ENCODE results near the gene CCIN.

Gene CCIN

DNA sequence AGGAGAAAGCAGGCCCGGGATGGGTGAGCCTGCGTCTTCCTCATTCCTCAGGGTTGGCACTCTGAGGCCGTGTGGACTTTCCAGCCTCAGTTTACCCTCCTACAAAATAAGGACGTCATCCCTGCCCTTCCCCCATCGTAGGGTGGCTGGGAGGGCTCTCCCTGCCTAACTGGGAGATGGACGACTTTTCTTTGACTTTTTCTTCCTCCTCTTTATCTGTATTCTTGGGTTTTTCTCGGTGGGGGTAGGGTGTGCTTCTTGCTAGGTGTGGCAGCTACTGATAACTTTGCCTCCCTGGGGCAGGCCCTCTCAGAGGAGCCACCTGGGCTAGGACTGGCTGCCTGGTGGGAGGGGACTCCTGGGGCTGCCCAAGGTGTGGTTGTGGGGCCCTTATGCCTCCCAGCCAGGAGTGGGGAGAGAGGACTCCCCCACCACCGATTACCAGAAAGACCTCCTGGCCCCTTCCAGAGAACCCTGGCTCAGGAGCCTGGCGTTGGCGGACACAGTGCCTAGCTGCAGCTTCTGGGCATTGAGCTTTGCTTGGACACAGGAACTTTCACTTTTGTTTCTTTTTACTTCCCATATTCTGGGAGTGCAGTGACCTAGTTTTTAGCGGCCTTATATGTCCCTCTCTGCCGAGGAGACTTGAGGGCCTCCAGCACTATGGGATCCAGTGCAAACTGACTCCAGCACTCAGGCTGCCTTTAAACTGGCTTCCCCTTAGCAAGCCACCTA lies 26.5 kb upstream of the CCIN start:
- no peak overlapping the region for H3K4me3 Mint-ChIP-seq
- peaks cover 17% of the 10 kb centered on the region for H3K27me3 Mint-ChIP-seq (ENCODE audit: low read depth, poor library complexity)
- no peak overlapping the region for H3K27ac Mint-ChIP-seq
- DNase-seq, result no peak
- peaks cover 62% of the 10 kb centered on the region for H3K4me1 Mint-ChIP-seq
- H3K36me3 Mint-ChIP-seq (ENCODE audit: low read depth), result peaks cover 33% of the 10 kb centered on the region
- peaks cover 14% of the 10 kb centered on the region for H3K9me3 Mint-ChIP-seq
- TF ChIP-seq, protein P1, sequence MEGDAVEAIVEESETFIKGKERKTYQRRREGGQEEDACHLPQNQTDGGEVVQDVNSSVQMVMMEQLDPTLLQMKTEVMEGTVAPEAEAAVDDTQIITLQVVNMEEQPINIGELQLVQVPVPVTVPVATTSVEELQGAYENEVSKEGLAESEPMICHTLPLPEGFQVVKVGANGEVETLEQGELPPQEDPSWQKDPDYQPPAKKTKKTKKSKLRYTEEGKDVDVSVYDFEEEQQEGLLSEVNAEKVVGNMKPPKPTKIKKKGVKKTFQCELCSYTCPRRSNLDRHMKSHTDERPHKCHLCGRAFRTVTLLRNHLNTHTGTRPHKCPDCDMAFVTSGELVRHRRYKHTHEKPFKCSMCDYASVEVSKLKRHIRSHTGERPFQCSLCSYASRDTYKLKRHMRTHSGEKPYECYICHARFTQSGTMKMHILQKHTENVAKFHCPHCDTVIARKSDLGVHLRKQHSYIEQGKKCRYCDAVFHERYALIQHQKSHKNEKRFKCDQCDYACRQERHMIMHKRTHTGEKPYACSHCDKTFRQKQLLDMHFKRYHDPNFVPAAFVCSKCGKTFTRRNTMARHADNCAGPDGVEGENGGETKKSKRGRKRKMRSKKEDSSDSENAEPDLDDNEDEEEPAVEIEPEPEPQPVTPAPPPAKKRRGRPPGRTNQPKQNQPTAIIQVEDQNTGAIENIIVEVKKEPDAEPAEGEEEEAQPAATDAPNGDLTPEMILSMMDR (IDR thresholded peaks at IDR 0.05), result no peak

DNA sequence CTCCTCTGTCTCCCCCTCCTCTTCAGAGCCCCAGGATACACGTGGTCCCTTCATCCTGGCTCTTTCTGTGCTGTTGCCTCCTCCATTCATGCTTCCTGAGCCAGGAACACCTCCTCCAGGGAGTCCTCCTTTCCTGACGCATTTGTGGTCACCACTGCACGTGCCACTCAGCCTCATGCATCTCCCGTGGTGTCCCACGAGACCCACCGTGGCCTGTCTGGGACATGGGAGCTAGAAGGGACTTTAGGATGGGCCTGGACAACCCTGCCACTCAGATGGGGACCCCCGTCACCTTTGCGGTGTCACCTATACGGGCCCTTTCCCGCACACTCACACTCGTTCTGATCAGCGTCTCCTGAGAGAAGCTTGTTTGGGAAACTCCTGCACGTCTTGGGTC lies 25.9 kb upstream of the CCIN start:
- TF ChIP-seq, protein P1 (IDR thresholded peaks at IDR 0.05), result no peak
- Mint-ChIP-seq H3K9me3 (peaks cover 14% of the 10 kb centered on the region), H3K36me3 (ENCODE audit: low read depth) (peaks cover 35% of the 10 kb centered on the region), H3K27me3 (ENCODE audit: low read depth, poor library complexity) (peaks cover 11% of the 10 kb centered on the region), H3K4me1 (peaks cover 59% of the 10 kb centered on the region), H3K27ac (no peak overlapping the region), H3K4me3 (no peak overlapping the region)
- DNase-seq, result no peak

DNA sequence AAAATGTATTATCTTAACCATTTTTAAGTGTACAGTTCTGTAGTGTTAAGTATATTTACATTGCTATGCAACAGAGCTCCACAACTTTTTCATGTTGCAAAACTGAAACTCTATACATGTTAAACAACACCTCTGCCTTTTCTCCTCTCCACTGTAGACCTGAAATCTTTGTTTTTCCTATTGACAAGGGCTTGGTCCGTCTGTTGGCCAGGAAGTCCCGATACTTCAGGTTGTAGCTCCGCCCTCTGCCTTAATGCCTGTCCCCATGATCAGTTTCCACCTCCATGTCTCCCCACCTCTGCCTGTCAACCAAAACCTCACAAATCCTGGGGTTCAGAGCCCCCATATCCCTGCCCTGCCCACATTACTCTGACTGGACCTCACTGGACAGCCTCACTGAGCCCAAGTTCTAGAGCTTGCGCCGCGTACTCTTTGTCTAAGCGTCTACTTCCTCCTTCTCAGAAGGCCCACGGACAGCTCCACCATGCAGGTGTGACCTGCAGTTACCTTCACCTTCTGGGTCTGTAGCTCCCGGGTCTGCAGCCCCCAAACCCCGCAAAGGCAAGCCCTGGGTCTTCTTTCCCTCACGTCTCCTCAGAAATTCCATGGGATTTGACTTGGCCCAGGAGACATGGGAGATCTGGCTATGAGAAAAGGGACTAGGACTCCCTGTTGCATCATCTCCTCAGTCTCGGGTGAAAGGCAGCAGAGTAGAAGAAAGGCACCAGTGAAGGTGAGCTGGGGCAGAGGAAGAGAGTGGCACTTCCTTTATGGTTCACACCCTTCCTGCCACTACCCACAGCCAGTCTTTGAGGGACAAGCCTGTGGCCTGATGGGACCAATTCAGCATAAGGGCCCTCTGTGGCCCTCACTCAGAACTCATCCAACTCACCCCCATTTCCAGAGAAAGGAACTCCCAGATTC lies 24.6 kb upstream of the CCIN start:
- peak overlapping the region; percentile 30 for H3K27ac Mint-ChIP-seq
- H3K4me3 Mint-ChIP-seq, result no peak overlapping the region
- peaks cover 4% of the 10 kb centered on the region for H3K27me3 Mint-ChIP-seq (ENCODE audit: low read depth, poor library complexity)
- TF ChIP-seq, protein P1 (IDR thresholded peaks at IDR 0.05), result no peak
- no peak for DNase-seq
- H3K4me1 Mint-ChIP-seq, result peaks cover 48% of the 10 kb centered on the region
- H3K36me3 Mint-ChIP-seq (ENCODE audit: low read depth), result peaks cover 35% of the 10 kb centered on the region
- peaks cover 14% of the 10 kb centered on the region for H3K9me3 Mint-ChIP-seq

DNA sequence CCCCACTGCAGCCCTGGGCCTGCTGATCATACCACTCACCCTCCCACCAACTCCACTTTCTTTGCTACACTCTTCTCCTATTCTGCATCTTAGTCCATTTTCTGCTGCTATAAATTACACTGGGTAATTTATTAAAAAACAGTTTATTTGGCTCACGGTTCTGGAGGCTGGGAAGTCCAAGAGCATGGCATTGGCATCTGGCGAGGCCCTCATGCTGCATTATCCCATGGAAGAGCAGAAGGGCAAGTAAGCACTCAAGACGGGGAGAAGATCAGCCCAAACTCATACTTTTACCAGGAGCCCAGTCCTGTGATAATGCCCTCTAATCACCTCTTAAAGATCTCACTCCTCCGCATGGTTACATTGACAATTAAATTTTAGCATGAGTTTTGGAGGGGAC lies 23.2 kb upstream of the CCIN start:
- no peaks in the 10 kb centered on the region for H3K27me3 Mint-ChIP-seq (ENCODE audit: low read depth, poor library complexity)
- H3K4me1 Mint-ChIP-seq, result peaks cover 35% of the 10 kb centered on the region
- H3K4me3 Mint-ChIP-seq, result no peak overlapping the region
- H3K9me3 Mint-ChIP-seq, result peaks cover 14% of the 10 kb centered on the region
- H3K27ac Mint-ChIP-seq, result no peak overlapping the region
- no peak for DNase-seq
- TF ChIP-seq, protein P1 (IDR thresholded peaks at IDR 0.05), result no peak
- peaks cover 35% of the 10 kb centered on the region for H3K36me3 Mint-ChIP-seq (ENCODE audit: low read depth)

DNA sequence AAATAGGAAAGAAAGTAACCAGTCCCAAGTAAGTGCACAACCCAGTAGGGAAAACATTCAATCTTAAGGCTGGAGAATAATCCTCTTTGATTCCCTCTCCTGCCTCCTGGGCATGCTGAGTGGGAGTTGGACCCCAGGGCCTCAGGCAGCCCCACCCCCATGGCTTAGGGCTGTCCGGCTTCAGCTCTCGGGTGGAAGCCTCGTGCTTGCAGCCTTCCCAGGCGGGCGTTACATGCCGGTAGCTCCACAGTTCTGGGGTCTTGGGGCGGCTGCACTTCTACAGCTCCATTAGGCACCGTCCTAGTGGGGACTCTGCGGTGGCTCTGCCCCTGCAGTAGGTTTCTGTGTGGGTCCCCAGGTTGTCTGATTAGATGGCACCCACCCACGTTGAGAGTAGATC lies 22.5 kb upstream of the CCIN start:
- H3K9me3 Mint-ChIP-seq, result peaks cover 14% of the 10 kb centered on the region
- TF ChIP-seq, protein P1 (IDR thresholded peaks at IDR 0.05), result no peak
- no peaks in the 10 kb centered on the region for H3K27me3 Mint-ChIP-seq (ENCODE audit: low read depth, poor library complexity)
- H3K36me3 Mint-ChIP-seq (ENCODE audit: low read depth), result peaks cover 35% of the 10 kb centered on the region
- DNase-seq, result no peak
- peaks cover 28% of the 10 kb centered on the region for H3K4me1 Mint-ChIP-seq
- H3K4me3 Mint-ChIP-seq, result no peak overlapping the region
- no peak overlapping the region for H3K27ac Mint-ChIP-seq

Data from nephron progenitor cell (in vitro differentiated cells).